ENCODE measurements around the gene PCYT1B.

Gene PCYT1B

GRCh38 chrX:24647257-24648058 lies at the start of gene PCYT1B:
PCYT1B (minus strand) TSS chrX:24647347; CDS start chrX:24647105, 242 bp downstream.
- DNase-seq (ENCODE audit: low read depth) = peak; percentile 51
- no peak for TF ChIP-seq CTCF (conservative IDR thresholded peaks at IDR 0.05; ENCODE audit: low read depth, low read length)
- H3K4me3 ChIP-seq (ENCODE audit: low read length) = peak within 1 kb of the TSS; percentile 48

GRCh38 chrX:24696294-24696693 lies 49.1 kb upstream of the PCYT1B start:
- H3K4me3 ChIP-seq (ENCODE audit: low read length) = no peak overlapping the region
- no peak for DNase-seq (ENCODE audit: low read depth)
- TF ChIP-seq CTCF (conservative IDR thresholded peaks at IDR 0.05; ENCODE audit: low read depth, low read length) = no peak

GRCh38 chrX:24694825-24695224 lies 47.7 kb upstream of the PCYT1B start:
- peak overlapping the region; percentile 71 for H3K4me3 ChIP-seq (ENCODE audit: low read length)
- no peak for DNase-seq (ENCODE audit: low read depth)
- TF ChIP-seq CTCF (conservative IDR thresholded peaks at IDR 0.05; ENCODE audit: low read depth, low read length) = no peak

GRCh38 chrX:24693453-24694202 lies 46.5 kb upstream of the PCYT1B start, which contains the start of gene POLA1:
POLA1 (plus strand) TSS chrX:24693918; CDS start chrX:24693962, 44 bp downstream.
- peak; percentile 29 for TF ChIP-seq CTCF (conservative IDR thresholded peaks at IDR 0.05; ENCODE audit: low read depth, low read length)
- DNase-seq (ENCODE audit: low read depth) = peak; percentile 79
- peak within 1 kb of the TSS; percentile 71 for H3K4me3 ChIP-seq (ENCODE audit: low read length)

- DNase-seq (ENCODE audit: low read depth) = no peak
- TF ChIP-seq CTCF (conservative IDR thresholded peaks at IDR 0.05; ENCODE audit: low read depth, low read length) = no peak
- no peak overlapping the region for H3K4me3 ChIP-seq (ENCODE audit: low read length)
Observed at GRCh38 chrX:24692305-24692704, 45.2 kb upstream of the PCYT1B start.

- no peak for TF ChIP-seq CTCF (conservative IDR thresholded peaks at IDR 0.05; ENCODE audit: low read depth, low read length)
- no peak for DNase-seq (ENCODE audit: low read depth)
- no peak overlapping the region for H3K4me3 ChIP-seq (ENCODE audit: low read length)
Observed at GRCh38 chrX:24684048-24684447, 36.9 kb upstream of the PCYT1B start.

Data from retinal pigment epithelial cell (primary cell).